ENCODE measurements around the gene NQO2.

NQO2 gene

DNA sequence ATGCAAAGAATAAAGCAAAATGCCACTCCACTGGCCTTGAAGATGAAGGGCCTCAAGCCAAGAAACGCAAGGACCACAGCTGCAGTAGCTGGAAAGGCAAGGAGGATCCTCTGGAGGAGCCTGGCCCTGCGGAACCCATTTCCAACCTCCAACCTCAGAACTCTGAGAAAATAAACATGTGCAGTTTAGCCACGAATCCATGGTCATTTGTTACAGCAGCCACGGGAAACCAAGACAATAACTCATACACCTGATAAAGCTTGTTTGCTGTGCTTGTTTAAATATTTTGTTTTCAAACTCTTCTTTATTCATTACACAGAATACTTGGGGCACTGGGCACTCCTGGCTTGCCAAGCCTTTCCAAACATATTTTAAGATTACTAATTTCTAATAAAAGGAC lies 38.8 kb upstream of the NQO2 start:
- TF ChIP-seq, protein P1, sequence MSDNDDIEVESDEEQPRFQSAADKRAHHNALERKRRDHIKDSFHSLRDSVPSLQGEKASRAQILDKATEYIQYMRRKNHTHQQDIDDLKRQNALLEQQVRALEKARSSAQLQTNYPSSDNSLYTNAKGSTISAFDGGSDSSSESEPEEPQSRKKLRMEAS (IDR thresholded peaks at IDR 0.05; ENCODE audit: low read depth, low read length): no peak
- TF ChIP-seq MYC (IDR thresholded peaks at IDR 0.05; ENCODE audit: low read depth, low read length): no peak
- TF ChIP-seq, protein P2, sequence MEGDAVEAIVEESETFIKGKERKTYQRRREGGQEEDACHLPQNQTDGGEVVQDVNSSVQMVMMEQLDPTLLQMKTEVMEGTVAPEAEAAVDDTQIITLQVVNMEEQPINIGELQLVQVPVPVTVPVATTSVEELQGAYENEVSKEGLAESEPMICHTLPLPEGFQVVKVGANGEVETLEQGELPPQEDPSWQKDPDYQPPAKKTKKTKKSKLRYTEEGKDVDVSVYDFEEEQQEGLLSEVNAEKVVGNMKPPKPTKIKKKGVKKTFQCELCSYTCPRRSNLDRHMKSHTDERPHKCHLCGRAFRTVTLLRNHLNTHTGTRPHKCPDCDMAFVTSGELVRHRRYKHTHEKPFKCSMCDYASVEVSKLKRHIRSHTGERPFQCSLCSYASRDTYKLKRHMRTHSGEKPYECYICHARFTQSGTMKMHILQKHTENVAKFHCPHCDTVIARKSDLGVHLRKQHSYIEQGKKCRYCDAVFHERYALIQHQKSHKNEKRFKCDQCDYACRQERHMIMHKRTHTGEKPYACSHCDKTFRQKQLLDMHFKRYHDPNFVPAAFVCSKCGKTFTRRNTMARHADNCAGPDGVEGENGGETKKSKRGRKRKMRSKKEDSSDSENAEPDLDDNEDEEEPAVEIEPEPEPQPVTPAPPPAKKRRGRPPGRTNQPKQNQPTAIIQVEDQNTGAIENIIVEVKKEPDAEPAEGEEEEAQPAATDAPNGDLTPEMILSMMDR (IDR thresholded peaks at IDR 0.05; ENCODE audit: low read depth, low read length): no peak
- no peak for TF ChIP-seq POLR2A (IDR thresholded peaks at IDR 0.05; ENCODE audit: extremely low read depth, insufficient read length)
- DNase-seq (ENCODE audit: low read depth): no peak
- no peak overlapping the region for H3K4me3 ChIP-seq (ENCODE audit: low read depth, low read length)

DNA sequence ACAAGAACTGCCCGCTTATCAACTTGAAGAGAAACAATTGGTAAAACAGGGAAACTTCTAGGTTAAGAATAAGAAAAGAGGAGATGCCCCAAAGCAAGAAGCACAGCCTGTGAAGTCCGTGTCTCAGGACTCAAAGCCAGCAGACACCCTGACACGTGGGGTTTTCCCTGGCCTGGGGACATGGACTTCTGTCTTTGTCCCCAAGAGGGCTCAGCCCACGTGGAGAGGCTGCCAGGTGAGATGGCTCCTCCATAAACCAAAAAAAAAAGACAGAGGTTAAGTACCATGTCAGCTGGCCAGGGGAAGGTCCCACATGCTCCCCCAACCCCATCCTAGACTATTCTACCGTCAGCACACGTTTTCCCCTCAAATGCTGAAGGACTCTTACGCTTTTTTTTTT lies 38.2 kb upstream of the NQO2 start:
- no peak for DNase-seq (ENCODE audit: low read depth)
- H3K4me3 ChIP-seq (ENCODE audit: low read depth, low read length): no peak overlapping the region
- TF ChIP-seq, protein P1 (IDR thresholded peaks at IDR 0.05; ENCODE audit: low read depth, low read length): no peak
- TF ChIP-seq MYC (IDR thresholded peaks at IDR 0.05; ENCODE audit: low read depth, low read length) (no peak), POLR2A (IDR thresholded peaks at IDR 0.05; ENCODE audit: extremely low read depth, insufficient read length) (no peak)
- TF ChIP-seq, protein P2 (IDR thresholded peaks at IDR 0.05; ENCODE audit: low read depth, low read length): no peak

DNA sequence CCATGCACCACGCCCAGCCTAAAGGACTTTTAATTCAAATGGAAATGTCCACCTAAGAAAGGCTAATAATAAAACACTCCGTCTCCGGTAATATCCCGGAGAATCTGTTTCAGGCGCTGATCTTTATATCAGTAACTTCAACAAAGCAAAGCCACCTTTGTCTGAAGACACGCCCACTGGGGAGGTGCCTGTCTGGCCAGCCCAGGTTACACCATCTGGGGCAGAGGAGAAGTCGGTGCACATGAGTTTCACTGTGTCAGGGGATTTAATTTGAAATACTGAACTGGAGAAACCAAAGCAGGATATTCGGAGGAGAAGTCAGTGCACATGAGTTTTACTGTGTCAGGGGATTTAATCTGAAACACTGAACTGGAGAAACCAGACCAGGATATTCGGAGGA lies 37.7 kb upstream of the NQO2 start:
- DNase-seq (ENCODE audit: low read depth): no peak
- H3K4me3 ChIP-seq (ENCODE audit: low read depth, low read length): no peak overlapping the region
- no peak for TF ChIP-seq POLR2A (IDR thresholded peaks at IDR 0.05; ENCODE audit: extremely low read depth, insufficient read length)
- TF ChIP-seq, protein P2 (IDR thresholded peaks at IDR 0.05; ENCODE audit: low read depth, low read length): no peak
- TF ChIP-seq MYC (IDR thresholded peaks at IDR 0.05; ENCODE audit: low read depth, low read length): no peak
- TF ChIP-seq, protein P1 (IDR thresholded peaks at IDR 0.05; ENCODE audit: low read depth, low read length): no peak

DNA sequence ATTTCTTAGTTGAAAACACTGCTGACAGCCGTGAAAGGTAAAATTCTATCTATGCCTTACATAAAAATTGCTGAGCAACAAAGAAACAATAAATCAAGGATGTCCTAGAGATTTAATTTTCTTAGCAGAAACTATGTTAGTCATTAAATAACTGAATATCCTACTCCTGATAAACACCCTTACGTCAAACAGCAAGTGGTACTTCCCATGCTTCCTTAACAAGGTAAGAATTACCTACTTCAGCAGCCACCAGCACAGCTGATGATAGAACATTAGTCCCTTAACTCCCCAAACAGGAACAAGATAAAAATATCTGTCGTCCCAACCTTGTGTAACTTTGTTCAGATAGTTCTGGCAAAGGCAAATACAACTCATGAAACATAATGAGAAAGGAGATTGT lies 37.1 kb upstream of the NQO2 start:
- DNase-seq (ENCODE audit: low read depth): no peak
- TF ChIP-seq, protein P2 (IDR thresholded peaks at IDR 0.05; ENCODE audit: low read depth, low read length): no peak
- TF ChIP-seq, protein P1 (IDR thresholded peaks at IDR 0.05; ENCODE audit: low read depth, low read length): no peak
- TF ChIP-seq MYC (IDR thresholded peaks at IDR 0.05; ENCODE audit: low read depth, low read length) (no peak), POLR2A (IDR thresholded peaks at IDR 0.05; ENCODE audit: extremely low read depth, insufficient read length) (no peak)
- H3K4me3 ChIP-seq (ENCODE audit: low read depth, low read length): no peak overlapping the region

DNA sequence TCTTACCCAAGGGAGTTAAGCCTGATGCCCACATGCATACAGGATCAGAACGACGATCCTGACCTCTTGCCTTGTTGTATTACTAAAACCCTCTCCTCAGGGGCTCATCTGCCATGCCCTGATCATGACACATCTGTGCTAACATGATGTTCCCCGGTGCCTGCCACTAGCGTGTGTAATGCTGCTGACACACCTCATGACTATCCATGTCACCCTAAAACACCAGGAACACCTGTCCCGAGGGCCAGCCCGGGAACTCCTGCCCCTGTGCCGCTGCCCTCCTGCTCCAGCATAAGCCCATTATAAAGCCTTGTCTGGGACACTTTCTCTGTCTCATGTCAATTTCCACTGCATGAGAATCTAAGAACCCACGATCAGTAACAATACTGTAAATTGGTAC lies 35.9 kb upstream of the NQO2 start:
- DNase-seq (ENCODE audit: low read depth): no peak
- TF ChIP-seq MYC (IDR thresholded peaks at IDR 0.05; ENCODE audit: low read depth, low read length): no peak
- TF ChIP-seq, protein P2 (IDR thresholded peaks at IDR 0.05; ENCODE audit: low read depth, low read length): no peak
- TF ChIP-seq, protein P1 (IDR thresholded peaks at IDR 0.05; ENCODE audit: low read depth, low read length): no peak
- no peak for TF ChIP-seq POLR2A (IDR thresholded peaks at IDR 0.05; ENCODE audit: extremely low read depth, insufficient read length)
- H3K4me3 ChIP-seq (ENCODE audit: low read depth, low read length): no peak overlapping the region
